Measurements from ENCODE around the gene ADORA2A.

DNA sequence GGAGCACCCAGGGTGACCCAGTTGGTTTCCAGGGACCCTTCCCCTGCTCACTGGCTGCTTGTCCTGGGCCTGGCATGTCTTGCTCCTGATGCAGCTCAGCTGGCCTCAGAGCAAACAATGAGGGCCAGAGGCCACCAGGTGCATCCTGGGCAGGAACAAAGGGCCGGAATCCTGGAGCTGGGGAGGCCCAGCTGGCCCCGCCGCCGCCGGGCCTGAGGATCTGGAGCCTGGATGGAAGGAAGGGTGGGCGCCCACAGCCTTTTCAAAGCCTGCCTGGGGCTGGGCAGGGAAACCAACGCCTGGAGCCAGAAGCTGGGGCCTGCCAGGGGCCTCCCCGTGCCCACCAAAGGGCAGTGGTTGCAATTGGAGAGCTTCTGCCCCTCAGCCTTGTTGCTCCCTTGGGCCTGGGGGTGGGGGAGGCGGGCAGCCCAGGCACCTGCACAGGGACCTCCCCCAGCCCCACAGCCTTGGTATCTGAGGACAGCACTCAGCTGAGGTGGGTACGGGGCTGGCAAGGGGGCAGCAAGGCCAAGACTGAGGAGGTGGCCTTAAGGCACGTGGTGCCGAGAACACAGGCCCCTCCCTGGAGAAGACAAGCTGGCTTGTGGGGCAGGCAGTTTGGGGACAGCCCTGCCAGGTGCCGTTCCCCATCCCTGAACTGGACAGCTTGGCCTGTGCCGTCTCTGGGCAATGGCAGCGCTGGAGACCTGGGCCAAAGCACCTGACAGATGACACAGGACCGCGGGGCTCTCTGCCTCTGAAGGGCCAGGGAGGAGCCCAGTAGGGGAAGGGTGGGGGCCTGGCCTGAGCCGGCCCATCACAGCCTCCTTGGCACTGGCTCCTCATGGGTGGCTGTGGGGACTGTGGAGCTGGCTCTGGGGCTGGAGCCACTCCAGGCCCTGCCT lies 7.1 kb upstream of the ADORA2A start:
- TF ChIP-seq, protein P1, sequence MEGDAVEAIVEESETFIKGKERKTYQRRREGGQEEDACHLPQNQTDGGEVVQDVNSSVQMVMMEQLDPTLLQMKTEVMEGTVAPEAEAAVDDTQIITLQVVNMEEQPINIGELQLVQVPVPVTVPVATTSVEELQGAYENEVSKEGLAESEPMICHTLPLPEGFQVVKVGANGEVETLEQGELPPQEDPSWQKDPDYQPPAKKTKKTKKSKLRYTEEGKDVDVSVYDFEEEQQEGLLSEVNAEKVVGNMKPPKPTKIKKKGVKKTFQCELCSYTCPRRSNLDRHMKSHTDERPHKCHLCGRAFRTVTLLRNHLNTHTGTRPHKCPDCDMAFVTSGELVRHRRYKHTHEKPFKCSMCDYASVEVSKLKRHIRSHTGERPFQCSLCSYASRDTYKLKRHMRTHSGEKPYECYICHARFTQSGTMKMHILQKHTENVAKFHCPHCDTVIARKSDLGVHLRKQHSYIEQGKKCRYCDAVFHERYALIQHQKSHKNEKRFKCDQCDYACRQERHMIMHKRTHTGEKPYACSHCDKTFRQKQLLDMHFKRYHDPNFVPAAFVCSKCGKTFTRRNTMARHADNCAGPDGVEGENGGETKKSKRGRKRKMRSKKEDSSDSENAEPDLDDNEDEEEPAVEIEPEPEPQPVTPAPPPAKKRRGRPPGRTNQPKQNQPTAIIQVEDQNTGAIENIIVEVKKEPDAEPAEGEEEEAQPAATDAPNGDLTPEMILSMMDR (IDR thresholded peaks at IDR 0.05): no peak
- TF ChIP-seq, protein P2, sequence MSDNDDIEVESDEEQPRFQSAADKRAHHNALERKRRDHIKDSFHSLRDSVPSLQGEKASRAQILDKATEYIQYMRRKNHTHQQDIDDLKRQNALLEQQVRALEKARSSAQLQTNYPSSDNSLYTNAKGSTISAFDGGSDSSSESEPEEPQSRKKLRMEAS (CRISPR knock-in tag; IDR thresholded peaks at IDR 0.05): no peak
- TF ChIP-seq ETV6 (CRISPR knock-in tag; IDR thresholded peaks at IDR 0.05) (no peak), GABPB1 (CRISPR knock-in tag; IDR thresholded peaks at IDR 0.05) (no peak)

Measured in WTC11 (cell line).